ENCODE measurements around the gene LDB2.

GRCh38 chr4:16725252-16725651 is 173.2 kb downstream of the LDB2 start:
- TF ChIP-seq POLR2A (IDR thresholded peaks at IDR 0.05; ENCODE audit: low read length) (no peak), GATA1 (IDR thresholded peaks at IDR 0.05; ENCODE audit: low read depth, low read length) (no peak)

Data from erythroblast (primary cell).